ENCODE data around the gene ZFC3H1.
A peak's percentile ranks its signal among the peaks of the same experiment; 100 is the strongest.

The ZFC3H1 gene

GRCh38 chr12:71627438-71628002 is 36.1 kb downstream of the ZFC3H1 start:
- no peak for DNase-seq (ENCODE audit: low read depth, low spot score)

GRCh38 chr12:71626768-71627167 is 36.9 kb downstream of the ZFC3H1 start:
- DNase-seq (ENCODE audit: low read depth, low spot score), result no peak

GRCh38 chr12:71626098-71626497 is 37.5 kb downstream of the ZFC3H1 start:
- DNase-seq (ENCODE audit: low read depth, low spot score), result no peak

GRCh38 chr12:71625476-71625875 is 38.2 kb downstream of the ZFC3H1 start:
- no peak for DNase-seq (ENCODE audit: low read depth, low spot score)

GRCh38 chr12:71621938-71622337 is 41.7 kb downstream of the ZFC3H1 start:
- no peak for DNase-seq (ENCODE audit: low read depth, low spot score)

- no peak for DNase-seq (ENCODE audit: low read depth, low spot score)
These were observed 53.4 kb downstream of the ZFC3H1 start for GRCh38 chr12:71610031-71610795.

GRCh38 chr12:71607494-71608330 is 55.9 kb downstream of the ZFC3H1 start:
- DNase-seq (ENCODE audit: low read depth, low spot score), result no peak

- no peak for DNase-seq (ENCODE audit: low read depth, low spot score)
These were observed 58.6 kb downstream of the ZFC3H1 start for GRCh38 chr12:71605039-71605438.

- DNase-seq (ENCODE audit: low read depth, low spot score), result peak; percentile 5
These were observed 60.7 kb downstream of the ZFC3H1 start for GRCh38 chr12:71602761-71603577.

GRCh38 chr12:71601546-71601945 is 62.1 kb downstream of the ZFC3H1 start:
- DNase-seq (ENCODE audit: low read depth, low spot score), result peak; percentile 3

- DNase-seq (ENCODE audit: low read depth, low spot score), result no peak
These were observed 64.4 kb downstream of the ZFC3H1 start for GRCh38 chr12:71599210-71599609.

- DNase-seq (ENCODE audit: low read depth, low spot score), result no peak
These were observed 69.3 kb downstream of the ZFC3H1 start for GRCh38 chr12:71594214-71594948.

- DNase-seq (ENCODE audit: low read depth, low spot score), result no peak
These were observed 70.8 kb downstream of the ZFC3H1 start for GRCh38 chr12:71592841-71593240.

GRCh38 chr12:71591601-71592000 is 72.0 kb downstream of the ZFC3H1 start:
- no peak for DNase-seq (ENCODE audit: low read depth, low spot score)

GRCh38 chr12:71589478-71589881 is 74.2 kb downstream of the ZFC3H1 start:
- no peak for DNase-seq (ENCODE audit: low read depth, low spot score)

- no peak for DNase-seq (ENCODE audit: low read depth, low spot score)
These were observed 76.6 kb downstream of the ZFC3H1 start for GRCh38 chr12:71587012-71587411.

- DNase-seq (ENCODE audit: low read depth, low spot score), result no peak
These were observed 78.4 kb downstream of the ZFC3H1 start for GRCh38 chr12:71585218-71585617.

- no peak for DNase-seq (ENCODE audit: low read depth, low spot score)
These were observed 79.3 kb downstream of the ZFC3H1 start for GRCh38 chr12:71584356-71584755.

- no peak for DNase-seq (ENCODE audit: low read depth, low spot score)
These were observed 80.7 kb downstream of the ZFC3H1 start for GRCh38 chr12:71582925-71583324.

GRCh38 chr12:71581206-71581605 is 82.4 kb downstream of the ZFC3H1 start:
- DNase-seq (ENCODE audit: low read depth, low spot score), result peak; percentile 48

GRCh38 chr12:71578694-71579258 is 84.9 kb downstream of the ZFC3H1 start:
- DNase-seq (ENCODE audit: low read depth, low spot score), result no peak
